Activated CD4-positive, alpha-beta T cell treated with anti-CD3 and anti-CD28 coated beads, Interleukin-2, amount 10 ng/mL, durations not matched to agents 7 days and 5 days (primary cell): Measurements from ENCODE around the gene UACA. TPM values are rescaled to one million over a fixed set of nuclear protein-coding genes. Genes with fewer than 3 reads are reported as not detected.
"Not testable (repeated sequence)": the region's sequence is repeated elsewhere in the genome, so short reads cannot be mapped to it uniquely, and the experiment has no call there.

Source experiments
- CTCF ChIA-PET: fragments of 350-600 bp; sonication (Branson Sonifier 250); formaldehyde crosslinking; loops from one replicate; lab custom pipeline; 2021; ENCODE audit warnings: antibody characterized with exemption; lab: Charles Lee
- POLR2A ChIA-PET: fragments of 350-600 bp; sonication (Branson Sonifier 250); formaldehyde crosslinking; loops from one replicate; lab custom pipeline; 2021; ENCODE audit warnings: antibody characterized with exemption; lab: Charles Lee
- DNase-seq: peaks from one replicate; pipeline ENCODE4 v3.0.0-alpha.2; 2020
- H3K27ac Mint-ChIP-seq: one replicate; pipeline ENCODE4 v1.8.0; 2021; ENCODE audit warnings: mild to moderate bottlenecking, moderate library complexity, mixed read lengths
- H3K27me3 Mint-ChIP-seq: one replicate; pipeline ENCODE4 v1.8.0; 2021; ENCODE audit warnings: mixed read lengths
- H3K36me3 Mint-ChIP-seq: one replicate; pipeline ENCODE4 v1.8.0; 2021; ENCODE audit warnings: low read depth, mixed read lengths
- H3K4me1 Mint-ChIP-seq: one replicate; pipeline ENCODE4 v1.8.0; 2021; ENCODE audit warnings: mixed read lengths
- H3K4me3 Mint-ChIP-seq: one replicate; pipeline ENCODE4 v1.8.0; 2021; ENCODE audit warnings: mild to moderate bottlenecking, moderate library complexity, mixed read lengths
- H3K9me3 Mint-ChIP-seq: one replicate; pipeline ENCODE4 v1.8.0; 2021; ENCODE audit warnings: mixed read lengths
- total RNA-seq, 2 experiments: library from RNA; stranded (reverse); gene quantifications; one replicate each; pipeline ENCODE4 v1.2.3, GENCODE V29; 2021

The UACA gene
- total RNA-seq, 2 experiments from 2014 or later: 3.9 to 4.1 TPM

- ChIA-PET CTCF (no interaction called here), POLR2A (no interaction called here)
- no peak overlapping the region for H3K27ac Mint-ChIP-seq
- no peak overlapping the region for H3K4me3 Mint-ChIP-seq
- H3K36me3 Mint-ChIP-seq: no peaks in the 10 kb centered on the region
- H3K9me3 Mint-ChIP-seq: no peaks in the 10 kb centered on the region
- no peak for DNase-seq
- no peaks in the 10 kb centered on the region for H3K4me1 Mint-ChIP-seq
- H3K27me3 Mint-ChIP-seq: peaks cover 18% of the 10 kb centered on the region
Observed at GRCh38 chr15:70690021-70690420, 73.3 kb downstream of the UACA start.

GRCh38 chr15:70687482-70687881, 75.9 kb downstream of the UACA start:
- H3K27ac Mint-ChIP-seq: no peak overlapping the region
- no peak for DNase-seq
- peaks cover 19% of the 10 kb centered on the region for H3K27me3 Mint-ChIP-seq
- no peak overlapping the region for H3K4me3 Mint-ChIP-seq
- no peaks in the 10 kb centered on the region for H3K4me1 Mint-ChIP-seq
- ChIA-PET POLR2A (no interaction called here), CTCF (no interaction called here)
- no peaks in the 10 kb centered on the region for H3K36me3 Mint-ChIP-seq
- H3K9me3 Mint-ChIP-seq: no peaks in the 10 kb centered on the region

- Mint-ChIP-seq H3K4me3 (no peak overlapping the region), H3K27ac (no peak overlapping the region), H3K36me3 (no peaks in the 10 kb centered on the region), H3K9me3 (no peaks in the 10 kb centered on the region), H3K27me3 (peaks cover 25% of the 10 kb centered on the region), H3K4me1 (peaks cover 3% of the 10 kb centered on the region)
- POLR2A ChIA-PET: no interaction called here
- CTCF ChIA-PET: no interaction called here
- no peak for DNase-seq
Observed at GRCh38 chr15:70680817-70681216, 82.5 kb downstream of the UACA start.

DNA sequence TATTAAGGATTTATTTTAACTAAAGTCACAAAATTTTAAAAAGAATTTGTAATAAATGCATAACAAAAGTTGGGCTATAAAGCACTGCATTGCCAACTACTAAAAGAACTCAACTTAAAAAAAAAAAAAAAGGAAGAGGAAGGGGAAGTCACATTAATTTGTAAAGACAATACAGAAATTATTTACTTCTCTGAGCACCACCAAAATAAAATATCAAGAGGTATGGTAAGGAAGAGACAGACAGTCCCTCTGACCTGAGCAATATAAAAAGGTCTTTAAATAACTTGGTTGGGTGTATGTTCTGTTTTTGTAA, 83.5 kb downstream of the UACA start:
- Mint-ChIP-seq H3K9me3 (no peaks in the 10 kb centered on the region), H3K27ac (no peak overlapping the region), H3K36me3 (no peaks in the 10 kb centered on the region), H3K4me1 (peaks cover 3% of the 10 kb centered on the region), H3K27me3 (peaks cover 25% of the 10 kb centered on the region), H3K4me3 (no peak overlapping the region)
- ChIA-PET CTCF (no interaction called here), POLR2A (no interaction called here)
- DNase-seq: no peak

- Mint-ChIP-seq H3K4me1 (peaks cover 22% of the 10 kb centered on the region), H3K4me3 (peak overlapping the region; percentile 35), H3K9me3 (no peaks in the 10 kb centered on the region), H3K27ac (no peak overlapping the region), H3K27me3 (peaks cover 14% of the 10 kb centered on the region), H3K36me3 (no peaks in the 10 kb centered on the region)
- POLR2A ChIA-PET: no interaction called here
- CTCF ChIA-PET: interaction anchor here (0.9 kb wide), 1 partner anchor 141 kb away, joined by 4 read pairs; no protein-coding TSS in a partner anchor
- DNase-seq: peak; percentile 54
Observed at GRCh38 chr15:70672081-70672480, 91.3 kb downstream of the UACA start.

DNA sequence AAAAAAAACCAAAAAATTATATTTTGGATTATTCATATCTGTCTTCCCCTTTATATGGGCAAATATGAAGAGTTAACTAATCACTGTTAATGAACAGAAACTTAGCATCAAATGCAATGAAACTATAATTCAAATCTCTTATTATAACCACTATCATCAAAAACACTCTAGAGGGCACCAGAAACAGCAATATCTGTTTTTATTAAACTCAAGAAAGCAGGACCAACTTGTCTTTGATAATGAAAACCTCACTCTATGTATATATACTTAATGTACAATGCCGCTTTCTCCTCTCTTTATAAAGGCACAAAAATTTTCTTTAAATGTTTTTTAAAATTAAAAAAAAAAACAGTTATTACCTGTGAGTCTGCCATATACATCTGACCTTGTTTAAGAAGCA, 92.7 kb downstream of the UACA start:
- Mint-ChIP-seq H3K36me3 (no peaks in the 10 kb centered on the region), H3K27me3 (peaks cover 11% of the 10 kb centered on the region), H3K9me3 (no peaks in the 10 kb centered on the region), H3K27ac (no peak overlapping the region), H3K4me1 (peaks cover 22% of the 10 kb centered on the region), H3K4me3 (no peak overlapping the region)
- POLR2A ChIA-PET: no interaction called here
- no peak for DNase-seq
- CTCF ChIA-PET: no interaction called here

DNA sequence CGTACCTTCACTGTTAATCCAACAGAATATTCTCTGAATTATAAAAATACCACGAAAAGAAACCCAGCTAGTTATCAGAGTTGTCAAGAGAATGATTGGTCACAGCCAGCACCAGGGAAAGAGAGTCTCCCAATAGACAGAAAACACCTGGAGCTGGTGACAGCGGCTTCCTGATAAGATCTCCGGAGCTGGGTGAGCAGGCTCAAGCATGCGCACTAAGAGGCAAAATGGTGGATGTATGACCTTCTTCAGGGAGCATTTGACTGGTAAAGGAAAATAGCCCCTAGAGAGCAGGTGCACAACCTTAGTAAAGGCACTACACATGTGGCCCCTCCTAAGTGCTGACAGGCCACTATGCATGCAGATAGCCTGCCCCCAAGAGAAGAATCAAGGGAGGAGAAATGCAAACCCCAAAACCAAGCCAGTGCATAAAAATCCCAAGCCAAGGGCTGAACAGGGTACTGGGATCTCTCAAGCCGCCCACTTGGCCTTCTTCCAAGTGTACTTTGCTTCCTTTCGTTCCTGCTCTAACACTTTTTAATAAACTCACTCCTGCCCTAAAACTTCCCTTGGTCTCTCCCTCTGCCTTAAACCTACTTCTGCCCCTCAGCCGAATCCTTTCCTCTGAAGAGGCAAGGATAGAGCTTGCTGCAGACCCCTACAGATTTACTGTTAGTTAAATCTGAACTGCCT, 93.2 kb downstream of the UACA start:
- no peak overlapping the region for H3K4me3 Mint-ChIP-seq
- no peak for DNase-seq
- peaks cover 8% of the 10 kb centered on the region for H3K27me3 Mint-ChIP-seq
- H3K9me3 Mint-ChIP-seq: no peaks in the 10 kb centered on the region
- no peak overlapping the region for H3K27ac Mint-ChIP-seq
- H3K36me3 Mint-ChIP-seq: no peaks in the 10 kb centered on the region
- H3K4me1 Mint-ChIP-seq: peaks cover 22% of the 10 kb centered on the region
- POLR2A ChIA-PET: no interaction called here
- CTCF ChIA-PET: no interaction called here

GRCh38 chr15:70669006-70669602, 94.3 kb downstream of the UACA start:
- H3K4me3 Mint-ChIP-seq: no peak overlapping the region
- POLR2A ChIA-PET: no interaction called here
- no peaks in the 10 kb centered on the region for H3K36me3 Mint-ChIP-seq
- H3K9me3 Mint-ChIP-seq: no peaks in the 10 kb centered on the region
- DNase-seq: no peak
- H3K27me3 Mint-ChIP-seq: peaks cover 6% of the 10 kb centered on the region
- CTCF ChIA-PET: no interaction called here
- H3K4me1 Mint-ChIP-seq: peaks cover 22% of the 10 kb centered on the region
- H3K27ac Mint-ChIP-seq: no peak overlapping the region

- Mint-ChIP-seq H3K4me1 (peaks cover 8% of the 10 kb centered on the region), H3K9me3 (no peaks in the 10 kb centered on the region), H3K27me3 (peaks cover 6% of the 10 kb centered on the region), H3K27ac (no peak overlapping the region), H3K4me3 (no peak overlapping the region), H3K36me3 (no peaks in the 10 kb centered on the region)
- CTCF ChIA-PET: no interaction called here
- POLR2A ChIA-PET: no interaction called here
- no peak for DNase-seq
Observed at GRCh38 chr15:70665599-70665998, 97.8 kb downstream of the UACA start.

DNA sequence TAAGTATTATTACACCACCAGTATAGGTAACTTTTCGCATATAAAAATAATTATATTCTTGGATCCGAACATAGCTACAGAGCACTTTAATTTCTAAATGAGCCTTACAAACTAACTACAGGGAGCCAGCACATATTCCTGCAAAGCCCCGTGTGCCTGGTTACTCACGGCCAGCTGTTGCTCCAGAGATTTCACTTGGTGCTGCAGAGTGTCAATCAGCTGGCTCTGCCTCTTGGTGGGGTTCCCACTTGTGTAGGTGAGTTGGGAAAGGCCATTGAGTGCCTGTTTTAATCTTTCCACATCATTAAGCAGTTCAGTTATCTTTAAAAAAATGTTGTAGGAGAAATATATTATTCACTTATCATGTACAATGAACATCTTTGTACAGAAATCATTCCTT, 98.9 kb downstream of the UACA start:
- no peak overlapping the region for H3K4me3 Mint-ChIP-seq
- no peak overlapping the region for H3K27ac Mint-ChIP-seq
- CTCF ChIA-PET: interaction anchor here (0.6 kb wide), 1 partner anchor 91 kb away, joined by 3 read pairs; no protein-coding TSS in a partner anchor
- H3K27me3 Mint-ChIP-seq: no peaks in the 10 kb centered on the region
- no peak for DNase-seq
- POLR2A ChIA-PET: interaction anchor here (0.5 kb wide), 1 partner anchor 184 kb away, joined by 4 read pairs; no protein-coding TSS in a partner anchor
- H3K4me1 Mint-ChIP-seq: peaks cover 9% of the 10 kb centered on the region
- no peaks in the 10 kb centered on the region for H3K36me3 Mint-ChIP-seq
- H3K9me3 Mint-ChIP-seq: no peaks in the 10 kb centered on the region

GRCh38 chr15:70663069-70663468, 100.3 kb downstream of the UACA start:
- H3K27me3 Mint-ChIP-seq, H3K36me3 Mint-ChIP-seq, H3K27ac Mint-ChIP-seq, H3K9me3 Mint-ChIP-seq, DNase-seq, H3K4me3 Mint-ChIP-seq, H3K4me1 Mint-ChIP-seq, CTCF ChIA-PET, POLR2A ChIA-PET: not testable (repeated sequence)

DNA sequence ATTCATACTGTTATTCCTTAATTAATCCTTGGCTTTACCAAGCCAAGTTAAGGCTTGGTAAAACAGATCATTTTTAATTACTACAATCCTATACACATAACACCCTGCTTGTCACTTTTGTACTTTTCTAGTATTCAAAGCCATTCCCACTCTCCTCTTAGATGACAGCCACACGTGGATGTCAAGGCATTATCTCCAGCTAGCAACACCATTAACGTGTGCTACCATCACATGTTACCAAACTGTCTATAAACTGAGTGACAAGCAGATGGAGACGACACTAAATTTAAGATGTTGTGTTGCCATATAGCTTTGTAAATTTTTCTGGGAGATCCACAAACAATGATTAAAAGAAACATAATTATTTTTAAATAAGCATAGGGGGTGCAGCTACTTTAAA, 103.7 kb downstream of the UACA start:
- Mint-ChIP-seq H3K4me1 (peaks cover 9% of the 10 kb centered on the region), H3K4me3 (no peak overlapping the region), H3K27me3 (peaks cover 2% of the 10 kb centered on the region), H3K36me3 (no peaks in the 10 kb centered on the region), H3K9me3 (no peaks in the 10 kb centered on the region), H3K27ac (no peak overlapping the region)
- DNase-seq: no peak
- ChIA-PET CTCF (no interaction called here), POLR2A (no interaction called here)

DNA sequence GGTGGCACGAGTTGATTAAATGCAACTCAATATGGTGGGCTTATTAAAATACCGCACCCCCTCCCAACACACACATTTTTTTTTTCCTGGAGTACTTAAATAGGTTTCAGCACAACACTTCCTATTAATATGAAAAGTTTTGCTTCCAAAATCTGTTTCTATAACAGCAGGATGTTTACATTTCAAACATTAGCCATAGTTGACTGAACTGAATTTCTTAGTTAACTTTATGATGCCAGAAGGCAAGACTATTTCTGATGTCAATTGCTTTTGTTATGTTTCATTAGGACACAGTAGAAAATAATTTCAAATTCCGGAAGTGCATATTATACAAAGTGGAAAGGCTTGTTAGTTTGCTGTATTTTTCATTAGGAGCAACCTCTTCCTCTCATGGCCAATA, 104.7 kb downstream of the UACA start:
- Mint-ChIP-seq H3K9me3 (no peaks in the 10 kb centered on the region), H3K36me3 (no peaks in the 10 kb centered on the region), H3K4me1 (peaks cover 9% of the 10 kb centered on the region), H3K4me3 (no peak overlapping the region), H3K27me3 (peaks cover 4% of the 10 kb centered on the region), H3K27ac (no peak overlapping the region)
- no peak for DNase-seq
- CTCF ChIA-PET: no interaction called here
- POLR2A ChIA-PET: no interaction called here

- H3K4me3 Mint-ChIP-seq: no peak overlapping the region
- CTCF ChIA-PET: interaction anchor here (0.7 kb wide), 1 partner anchor 241 kb away, joined by 4 read pairs; no protein-coding TSS in a partner anchor
- H3K36me3 Mint-ChIP-seq: no peaks in the 10 kb centered on the region
- POLR2A ChIA-PET: no interaction called here
- DNase-seq: no peak
- no peaks in the 10 kb centered on the region for H3K4me1 Mint-ChIP-seq
- peaks cover 8% of the 10 kb centered on the region for H3K27me3 Mint-ChIP-seq
- no peaks in the 10 kb centered on the region for H3K9me3 Mint-ChIP-seq
- H3K27ac Mint-ChIP-seq: no peak overlapping the region
Observed at GRCh38 chr15:70653426-70653825, 109.9 kb downstream of the UACA start.
